HEK293T (cell line): ENCODE results near the gene CPT1A.

Experiments
- FOXM1 ChIP-seq: fragments of 450-650 bp; IDR thresholded peaks from 2 replicates; pipeline ENCODE4 v1.6.1; 2017; ENCODE audit warnings: mild to moderate bottlenecking, borderline replicate concordance
- HDGF ChIP-seq: fragments of 450-650 bp; IDR thresholded peaks from 2 replicates; pipeline ENCODE4 v1.6.1; 2017; ENCODE audit warnings: antibody characterized with exemption, borderline replicate concordance
- NFRKB ChIP-seq: fragments of 450-650 bp; IDR thresholded peaks from 2 replicates; pipeline ENCODE4 v1.6.1; 2016; ENCODE audit warnings: mild to moderate bottlenecking, moderate library complexity
- SP1 ChIP-seq: fragments of 450-650 bp; IDR thresholded peaks from 2 replicates; pipeline ENCODE4 v1.6.1; 2017
- TARDBP ChIP-seq: fragments of 450-650 bp; IDR thresholded peaks from 2 replicates; pipeline ENCODE4 v1.6.1; 2016

- TF ChIP-seq HDGF (no peak), NFRKB (no peak), FOXM1 (no peak), SP1 (no peak), TARDBP (no peak)
Measured at GRCh38 chr11:68829581-68829980, 12.1 kb downstream of the CPT1A start.
